HG03378 (cell line): ENCODE results near the gene PCDHB1.

Source experiments
- ATAC-seq: cut with Tn5 transposase; IDR thresholded peaks from one replicate; pipeline ENCODE4 v1.9.1; 2021; ENCODE audit warnings: mild to moderate bottlenecking, moderate library complexity; ENCODE audit not compliant: unreplicated experiment

The PCDHB1 gene, protein sequence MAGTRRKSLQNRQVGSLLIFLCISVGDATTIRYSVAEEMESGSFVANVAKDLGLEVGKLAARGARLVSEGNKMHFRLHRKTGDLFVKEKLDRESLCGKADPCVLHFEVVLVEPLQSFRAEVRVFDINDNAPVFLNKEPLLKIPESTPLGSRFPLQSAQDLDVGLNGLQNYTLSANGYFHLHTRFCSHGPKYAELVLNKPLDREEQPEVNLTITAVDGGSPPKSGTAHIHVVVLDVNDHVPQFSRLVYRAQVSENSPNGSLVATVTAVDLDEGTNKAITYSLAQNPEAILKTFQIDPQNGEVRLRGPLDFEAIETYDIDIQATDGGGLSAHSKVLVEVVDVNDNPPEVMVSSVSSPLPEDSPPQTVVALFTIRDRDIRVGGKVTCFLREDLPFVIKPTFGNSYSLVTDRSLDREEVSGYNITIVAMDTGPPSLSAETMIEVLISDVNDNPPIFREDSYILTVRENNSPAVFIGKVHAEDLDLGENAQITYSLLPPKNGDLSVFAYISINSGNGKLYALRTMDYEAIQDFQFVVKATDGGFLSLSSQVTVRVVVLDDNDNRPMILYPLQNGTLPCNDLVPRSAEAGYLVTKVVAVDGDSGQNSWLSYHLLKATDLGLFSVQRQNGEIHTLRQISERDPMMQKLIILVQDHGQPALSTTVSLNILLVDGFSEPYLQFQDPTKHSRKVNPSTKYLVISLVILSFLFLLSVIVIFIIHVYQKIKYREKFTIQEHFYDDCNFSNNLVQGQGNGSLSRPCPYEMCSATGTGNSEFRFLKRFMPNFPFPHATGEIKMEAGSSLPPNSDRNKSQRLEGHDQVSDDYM

DNA sequence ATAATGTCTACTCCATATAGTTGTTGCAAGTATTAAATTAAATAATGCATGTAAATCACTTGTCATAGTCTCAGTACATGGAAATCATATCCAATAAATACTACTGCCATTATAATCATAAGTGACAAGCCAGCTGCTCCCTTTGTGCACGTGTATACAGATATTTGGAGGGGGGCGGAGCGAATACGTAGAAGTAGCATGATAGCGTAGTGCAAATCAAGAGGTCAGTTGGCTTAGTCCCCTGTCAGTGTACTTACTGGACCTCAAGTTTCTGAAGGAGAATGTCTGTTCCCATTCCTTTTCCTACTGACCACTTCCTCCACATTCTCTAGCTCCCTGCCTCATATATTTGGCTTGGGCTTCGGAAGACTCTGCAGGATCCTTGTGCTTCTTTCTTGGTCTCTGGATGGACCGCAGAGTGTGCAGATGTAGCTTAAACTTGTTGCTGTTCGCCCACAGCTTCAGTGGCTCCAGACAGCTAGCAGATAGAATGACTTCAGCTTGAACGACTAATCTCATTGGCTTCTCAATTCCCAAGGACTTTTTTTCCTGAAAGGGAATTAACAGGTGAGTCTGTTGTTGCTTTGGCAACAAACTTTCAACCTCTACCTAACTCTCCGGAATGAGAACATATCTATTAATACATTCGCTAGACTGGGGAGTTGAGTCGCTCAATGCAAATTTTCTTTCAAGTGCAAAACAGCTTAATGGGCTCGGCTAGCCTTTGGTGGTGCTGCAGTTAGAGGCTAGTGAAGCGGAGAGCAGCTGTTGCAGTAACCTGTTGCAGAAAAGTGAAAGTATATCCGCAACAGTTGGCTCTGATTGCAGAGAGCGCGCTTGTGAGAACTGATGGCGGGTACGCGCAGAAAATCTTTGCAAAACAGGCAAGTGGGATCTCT lies at the start of gene PCDHB1:
Gene PCDHB1 (plus strand): TSS at position 753 of the 899 bp plus-strand sequence. CDS start 97 bp downstream, at position 850.
- no peak for ATAC-seq

DNA sequence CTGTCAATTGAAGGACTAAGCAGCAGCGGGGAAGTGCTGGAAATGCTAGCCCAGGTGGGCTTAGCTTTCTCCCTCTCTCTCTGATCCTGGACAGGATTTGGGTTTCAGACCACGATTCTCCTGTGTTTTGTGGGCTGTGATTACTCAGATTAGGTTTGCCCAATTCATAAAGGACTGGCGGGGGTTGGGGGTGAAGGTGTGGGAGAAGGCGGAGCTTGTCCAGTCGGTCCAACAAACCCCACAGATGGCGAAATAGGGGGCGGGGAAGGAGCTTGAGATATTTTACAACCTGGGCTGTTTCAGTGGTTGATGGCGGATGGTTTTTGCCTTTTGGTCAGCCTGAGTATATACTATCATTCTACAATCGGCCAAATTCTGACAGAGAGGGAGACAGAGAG lies 49.7 kb upstream of the PCDHB1 start:
- ATAC-seq, result no peak

DNA sequence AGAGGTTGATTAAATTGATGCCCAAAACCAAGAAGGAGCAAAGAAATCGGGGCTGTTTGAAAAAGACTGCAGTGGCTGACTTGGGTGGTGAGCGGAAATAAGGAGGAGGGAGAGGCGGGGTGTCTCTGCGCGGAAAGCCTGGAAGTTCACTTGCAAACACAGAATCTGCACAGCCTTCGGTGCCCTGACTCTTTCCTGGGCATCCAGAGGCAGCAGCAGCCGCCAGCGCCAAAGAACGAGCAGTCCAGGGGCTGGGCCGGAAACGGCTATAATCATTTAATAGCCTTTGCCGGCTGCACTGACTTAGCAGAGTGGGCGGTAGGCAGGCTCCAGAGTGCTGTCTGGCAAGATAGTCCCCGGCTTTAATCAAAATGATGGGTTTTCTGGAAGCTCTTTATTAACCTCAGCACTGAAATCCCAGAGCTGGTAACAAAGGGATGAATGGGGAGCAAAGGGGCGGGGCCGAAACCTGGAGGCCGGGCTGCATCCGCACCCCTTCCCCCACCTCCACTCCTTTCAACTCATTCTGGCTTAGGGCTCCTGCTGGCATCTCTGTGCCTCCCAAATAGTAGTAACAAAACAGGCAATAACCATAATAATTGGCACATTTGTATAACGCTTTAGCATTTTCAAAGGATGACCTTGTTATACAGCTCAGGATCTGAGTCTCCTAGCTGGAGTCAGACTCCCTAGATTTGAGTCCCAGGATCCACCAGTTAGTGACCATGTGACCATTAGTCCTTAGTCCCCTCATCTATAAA lies 49.1 kb upstream of the PCDHB1 start:
- no peak for ATAC-seq

DNA sequence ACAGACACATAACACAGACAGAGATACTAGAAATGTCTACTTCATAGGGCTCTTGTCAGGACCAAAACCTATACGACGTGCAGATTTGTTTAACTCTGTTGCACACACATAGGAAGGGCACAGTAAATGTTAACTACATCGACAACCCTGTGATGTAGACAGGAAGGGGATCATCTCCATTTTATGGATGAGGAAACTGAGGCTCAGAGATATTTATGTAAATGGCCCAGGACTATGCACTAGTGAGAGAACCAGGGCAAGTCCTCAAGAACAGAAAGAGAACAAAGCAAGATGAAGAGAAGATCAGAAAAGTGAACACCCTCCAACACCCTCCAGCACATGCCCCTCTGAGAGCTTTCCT lies 48.6 kb upstream of the PCDHB1 start:
- no peak for ATAC-seq

DNA sequence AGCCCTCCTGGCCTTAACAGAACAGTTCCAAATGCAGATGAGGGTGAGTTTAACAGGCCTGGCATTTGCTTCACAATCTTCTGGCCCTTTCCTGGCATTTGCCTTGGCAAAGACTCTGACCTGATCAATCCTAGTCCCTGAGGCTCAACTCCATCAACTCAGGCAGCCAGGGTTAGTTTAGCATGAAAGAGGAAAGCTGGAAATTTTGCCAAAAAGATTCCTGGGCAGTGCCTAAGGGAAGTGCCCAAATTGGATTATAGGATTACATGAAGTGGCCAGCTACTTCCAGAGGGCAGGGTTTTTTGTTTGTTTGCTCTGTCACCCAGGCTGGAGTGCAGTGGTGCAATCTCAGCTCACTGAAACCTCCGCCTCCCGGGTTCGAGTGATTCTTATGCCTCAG lies 48.1 kb upstream of the PCDHB1 start:
- ATAC-seq, result no peak

DNA sequence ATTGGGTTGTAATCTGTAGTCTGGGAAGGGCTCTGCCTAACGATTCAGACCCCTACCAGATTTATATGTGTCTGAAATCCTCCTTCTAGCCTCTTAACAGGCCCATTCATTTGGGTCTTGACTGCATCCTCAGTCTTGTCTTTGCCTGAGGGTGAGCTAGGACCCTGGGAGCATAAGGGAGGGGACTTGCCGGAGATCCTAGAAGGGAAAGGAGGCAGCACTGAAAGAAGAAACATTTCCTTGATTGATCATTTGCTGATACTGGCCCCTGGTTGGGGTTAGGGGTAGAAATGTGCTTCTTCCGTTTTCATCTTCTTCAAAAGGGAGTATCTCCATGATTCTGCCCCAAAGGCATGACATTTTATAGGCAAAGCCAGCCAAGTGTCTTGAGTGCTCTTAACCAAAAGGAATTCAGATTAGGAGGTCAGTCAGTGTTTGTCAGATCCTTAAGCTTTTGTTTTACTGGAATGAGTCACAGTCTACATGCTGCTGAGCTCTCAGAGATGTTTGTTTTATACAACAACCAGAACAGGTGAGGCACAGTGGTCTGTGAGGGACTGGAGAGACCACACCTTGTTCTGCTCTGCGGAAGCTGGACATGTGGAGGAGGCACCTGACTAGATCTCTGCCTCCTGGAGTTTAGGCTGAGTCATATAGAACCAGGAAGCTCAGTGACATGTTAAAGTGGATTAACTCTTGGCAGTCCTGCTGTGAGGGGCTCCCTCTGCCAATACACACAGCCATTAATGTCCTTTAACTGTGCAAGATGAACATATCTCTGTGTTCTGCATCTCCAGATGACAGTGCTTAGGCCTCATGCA lies 47.2 kb upstream of the PCDHB1 start:
- no peak for ATAC-seq

DNA sequence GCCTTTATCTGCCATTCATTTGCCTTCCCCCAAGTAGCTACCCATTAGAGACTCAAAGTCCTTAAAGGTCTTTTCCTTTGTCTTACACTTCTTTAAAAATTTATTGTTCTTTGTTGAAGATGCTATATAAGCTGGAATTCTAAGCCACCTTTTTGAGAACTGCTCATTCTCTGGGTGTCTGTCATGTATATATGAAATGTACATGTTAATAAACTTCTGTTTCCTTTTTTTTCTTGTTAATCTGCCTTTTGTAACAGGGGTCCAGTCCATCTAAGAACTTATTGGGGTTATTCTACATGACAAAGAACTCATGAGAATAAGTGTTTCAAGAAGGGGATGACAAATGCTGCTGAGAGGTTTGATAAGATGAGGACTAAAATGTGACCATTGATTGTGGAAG lies 43.4 kb upstream of the PCDHB1 start:
- ATAC-seq, result no peak

DNA sequence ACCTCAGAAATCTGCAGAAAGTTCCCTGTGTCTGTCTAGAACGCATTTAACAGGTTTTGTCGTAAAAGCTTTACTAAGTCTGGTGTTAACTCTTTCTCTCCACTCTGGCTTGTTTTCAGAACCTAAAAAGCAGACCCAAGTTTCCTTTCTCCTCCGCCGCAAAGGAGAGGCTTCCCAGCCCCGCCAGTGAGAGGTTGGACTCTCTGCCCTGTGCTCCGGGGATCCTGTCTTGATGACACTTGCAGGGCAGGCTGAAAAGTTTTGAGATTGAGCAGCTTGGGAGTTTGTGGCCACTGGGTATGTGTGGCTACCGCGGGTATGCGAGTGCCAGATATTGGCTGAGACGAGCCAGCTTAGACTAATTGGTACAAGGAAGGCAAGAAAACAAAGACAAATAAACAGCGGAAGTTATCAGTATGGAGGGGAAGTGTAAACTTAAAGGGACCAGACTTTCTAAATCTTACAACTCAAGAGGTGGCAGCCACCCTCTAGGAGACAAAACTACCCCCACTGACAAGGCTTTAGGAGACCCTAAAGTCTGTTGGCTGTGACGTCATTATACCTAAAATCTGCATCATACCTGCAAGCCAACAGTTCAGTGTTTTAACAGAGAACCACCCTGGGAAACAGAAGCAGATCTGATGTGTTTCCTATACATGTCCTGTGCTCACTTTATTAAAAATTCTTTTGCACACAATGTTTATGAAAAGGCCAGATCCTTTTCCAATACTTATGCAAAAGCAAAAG lies 41.0 kb upstream of the PCDHB1 start:
- no peak for ATAC-seq

DNA sequence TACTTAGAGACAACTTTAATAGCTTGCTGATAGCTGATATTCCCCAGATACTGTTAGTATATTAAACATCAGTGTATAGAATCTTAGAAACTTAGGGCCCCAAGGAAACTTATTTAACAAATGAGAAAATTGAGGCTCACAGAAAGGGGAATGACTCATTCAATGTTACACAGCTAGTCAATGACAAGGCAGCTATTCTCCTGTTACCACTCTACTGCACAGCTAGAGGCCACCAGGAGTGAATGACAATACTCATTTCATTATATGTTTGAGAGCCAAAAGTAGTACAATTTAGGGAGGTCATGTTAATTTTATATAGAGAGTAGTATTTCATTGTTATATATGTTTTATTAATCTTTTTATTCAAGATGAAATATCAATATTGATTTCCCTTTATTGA lies 33.2 kb upstream of the PCDHB1 start:
- no peak for ATAC-seq

DNA sequence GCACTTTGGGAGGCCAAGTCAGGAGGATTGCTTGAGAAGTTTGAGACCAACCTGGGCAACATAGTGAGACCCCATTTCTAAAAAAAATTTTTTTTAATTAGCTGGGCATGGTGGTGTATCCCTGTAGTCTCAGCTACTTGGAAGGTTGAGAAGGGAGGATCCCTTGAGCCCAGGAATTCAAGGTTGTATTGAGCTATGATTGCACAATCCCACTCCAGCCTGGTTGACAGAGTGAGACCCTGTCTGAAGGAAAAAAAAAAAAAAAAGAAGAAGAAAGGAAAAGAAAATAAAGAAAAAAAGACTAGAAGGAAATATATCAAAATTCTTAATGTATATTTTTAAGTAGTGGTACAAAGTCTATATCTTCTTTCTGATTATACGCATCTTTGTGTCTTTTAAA lies 28.8 kb upstream of the PCDHB1 start:
- no peak for ATAC-seq

DNA sequence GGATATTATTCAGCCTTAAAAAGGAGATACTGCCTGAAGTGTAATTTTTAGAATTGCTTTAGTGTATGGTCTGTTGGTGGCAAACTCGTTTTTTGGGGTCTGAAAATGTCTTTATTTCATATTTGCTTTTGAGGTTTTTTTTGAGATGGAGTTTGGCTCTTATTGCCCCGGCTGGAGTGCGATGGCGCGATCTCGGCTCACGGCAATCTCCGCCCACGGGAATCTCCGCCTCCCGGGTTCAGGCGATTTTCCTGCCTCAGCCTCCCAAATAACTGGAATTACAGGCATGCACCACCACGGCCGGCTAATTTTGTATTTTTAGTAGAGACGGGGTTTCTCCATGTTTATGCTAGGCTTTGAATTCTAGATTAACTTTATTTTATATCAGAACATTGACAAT lies 20.2 kb upstream of the PCDHB1 start:
- no peak for ATAC-seq

DNA sequence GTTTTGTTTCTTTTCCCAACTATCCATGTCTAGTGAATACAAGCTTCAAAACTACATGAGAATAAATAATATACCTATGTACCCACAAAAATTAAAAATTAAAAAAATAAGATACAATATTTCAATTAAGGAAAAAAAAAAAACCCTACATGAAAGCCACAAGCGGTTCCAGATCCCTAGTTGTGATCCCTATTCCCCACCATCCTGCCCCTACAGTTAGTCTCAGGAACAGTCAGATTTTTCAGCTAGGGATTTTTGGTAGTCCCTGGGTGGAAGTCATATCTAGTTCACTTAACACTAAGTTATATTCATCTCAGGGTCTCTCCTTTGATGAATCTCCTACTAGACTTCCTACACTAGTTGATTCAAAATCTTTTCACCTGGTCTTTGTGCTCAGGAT lies 18.5 kb upstream of the PCDHB1 start:
- ATAC-seq, result no peak

DNA sequence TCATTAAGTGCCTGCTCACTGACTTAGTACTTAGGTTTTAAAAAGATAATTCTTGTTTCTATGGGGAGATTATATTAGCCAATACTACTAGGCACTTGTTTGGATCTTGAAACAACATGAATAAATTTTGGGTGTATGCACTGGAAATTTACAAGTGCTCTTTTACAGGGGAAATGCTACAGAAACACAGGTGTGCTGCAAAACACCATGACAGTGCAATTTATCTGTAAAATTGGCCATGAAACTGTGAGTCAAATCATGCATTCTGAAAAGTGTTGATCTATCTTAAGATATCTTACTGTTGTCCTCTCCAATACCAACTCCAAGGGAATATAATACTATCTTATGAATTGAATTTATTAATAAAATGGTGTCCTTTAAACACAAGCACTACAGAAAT lies 12.1 kb upstream of the PCDHB1 start:
- no peak for ATAC-seq

DNA sequence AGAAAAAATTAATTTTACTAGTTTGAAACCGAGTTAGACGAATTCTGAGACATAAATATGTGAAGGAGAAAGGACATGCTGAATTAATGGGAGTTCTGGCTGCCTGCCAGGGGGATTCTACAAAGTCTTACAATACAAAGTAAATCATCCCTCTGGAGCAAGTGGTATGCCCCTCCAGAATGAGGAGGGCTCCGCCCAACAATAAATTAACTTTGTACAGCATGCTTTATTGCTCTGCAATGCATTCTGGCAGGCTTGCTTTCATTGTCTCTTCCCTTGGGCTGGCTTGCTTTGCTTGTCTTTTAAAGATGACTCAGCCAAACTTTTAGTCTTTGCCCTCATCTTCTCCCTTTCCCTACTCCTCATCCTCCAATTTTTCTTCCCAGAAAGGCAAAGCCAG lies 11.7 kb upstream of the PCDHB1 start:
- ATAC-seq, result no peak

DNA sequence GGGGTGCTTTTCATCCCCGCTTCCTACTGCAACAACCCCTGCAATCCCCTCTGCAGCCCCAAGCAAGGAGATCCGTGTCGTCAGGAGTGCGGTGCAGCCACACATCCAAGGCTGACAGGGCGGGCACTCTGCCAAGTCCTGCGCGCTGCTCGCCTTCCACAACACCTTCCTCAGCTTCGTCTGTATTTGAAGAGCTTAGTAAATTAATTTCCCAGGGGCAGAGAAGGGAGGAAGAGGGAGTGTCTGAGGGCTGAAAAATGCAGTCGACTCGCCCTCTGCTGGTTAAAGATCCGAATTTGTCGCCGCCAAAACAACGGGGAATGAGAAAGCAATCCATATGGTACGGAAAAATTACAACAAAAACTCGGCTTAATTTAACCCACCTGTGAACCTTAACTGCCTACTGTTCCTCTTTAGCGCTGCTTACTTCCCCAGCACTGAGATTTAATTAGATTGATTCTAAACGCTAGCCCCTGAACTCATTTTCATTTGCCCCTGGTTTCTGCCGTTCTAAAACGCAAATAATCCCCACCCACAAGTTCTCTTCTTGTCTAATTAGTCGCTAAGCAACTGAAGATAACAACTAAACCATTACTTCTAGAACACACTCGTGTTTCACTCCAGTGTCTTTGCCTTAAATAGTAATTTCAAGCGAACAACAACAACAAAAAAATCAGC lies 10.9 kb upstream of the PCDHB1 start:
- no peak for ATAC-seq

DNA sequence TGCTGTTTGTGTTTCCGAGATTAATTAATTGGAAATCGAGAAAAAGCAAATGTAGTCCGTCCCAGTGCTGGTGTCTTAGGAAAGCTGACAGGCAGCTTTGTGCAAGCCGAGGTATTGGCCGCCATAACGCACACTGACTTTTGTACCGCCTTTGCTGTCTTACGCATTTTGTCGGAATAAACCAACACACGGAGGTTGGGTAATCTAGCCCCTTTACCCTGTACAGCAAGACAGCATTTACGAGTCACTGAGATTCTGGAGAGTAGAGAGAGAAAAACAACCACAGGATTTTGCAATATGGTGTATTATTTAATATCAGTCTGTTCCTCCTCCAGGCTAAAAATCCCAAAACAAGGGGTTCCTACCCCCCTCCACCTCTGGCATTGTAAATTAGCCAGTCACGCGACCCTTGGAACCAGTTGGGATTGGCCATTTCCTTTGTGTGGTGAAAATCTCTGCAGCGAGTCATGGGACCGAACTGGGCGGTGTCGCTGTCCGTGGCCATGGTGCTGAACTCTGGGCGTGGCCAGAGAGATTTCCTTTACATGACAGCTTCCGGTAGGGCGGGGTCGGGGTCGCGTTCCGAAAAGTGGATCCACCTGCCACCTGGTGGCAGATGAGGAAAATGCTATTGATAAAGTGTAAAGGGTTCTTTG lies 10.3 kb upstream of the PCDHB1 start:
- peak; percentile 58 for ATAC-seq

DNA sequence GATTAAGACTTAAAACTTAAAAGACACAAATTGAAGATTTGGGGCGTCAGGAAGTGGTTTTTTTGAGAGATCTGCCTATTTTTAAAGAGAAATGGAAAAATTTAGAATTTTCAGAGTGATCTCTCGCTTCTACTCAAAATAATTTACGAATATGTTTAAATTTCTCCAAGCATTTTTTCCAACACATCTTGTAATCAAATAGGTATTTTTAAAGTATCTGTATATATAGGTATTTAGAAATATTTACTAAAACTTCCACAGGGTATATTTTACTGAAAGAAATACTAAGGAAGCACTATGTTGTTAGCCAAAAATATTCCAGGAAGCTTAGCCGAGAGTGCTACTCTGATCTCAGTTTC lies 9.8 kb upstream of the PCDHB1 start:
- ATAC-seq, result no peak

DNA sequence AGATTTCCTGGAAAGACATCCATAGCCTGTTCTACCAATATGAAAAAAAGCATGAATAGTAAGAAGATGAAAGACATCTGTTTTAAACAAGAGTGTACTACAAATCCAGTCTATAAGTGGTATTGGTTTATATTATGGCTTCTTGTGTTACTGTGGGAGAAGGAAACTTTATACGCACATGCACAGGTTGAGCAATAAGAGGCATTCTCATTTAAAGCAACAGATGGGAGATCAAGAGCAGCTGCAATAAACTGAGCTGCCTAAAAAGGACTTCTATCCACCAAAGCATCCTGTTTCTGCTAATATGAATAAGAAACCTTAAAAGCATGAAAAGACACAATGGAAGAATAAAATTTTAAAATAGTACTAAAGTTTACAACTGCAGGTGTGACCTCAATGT lies 8.6 kb upstream of the PCDHB1 start:
- no peak for ATAC-seq
